Measurements from ENCODE around the gene GDA.

The GDA gene

DNA sequence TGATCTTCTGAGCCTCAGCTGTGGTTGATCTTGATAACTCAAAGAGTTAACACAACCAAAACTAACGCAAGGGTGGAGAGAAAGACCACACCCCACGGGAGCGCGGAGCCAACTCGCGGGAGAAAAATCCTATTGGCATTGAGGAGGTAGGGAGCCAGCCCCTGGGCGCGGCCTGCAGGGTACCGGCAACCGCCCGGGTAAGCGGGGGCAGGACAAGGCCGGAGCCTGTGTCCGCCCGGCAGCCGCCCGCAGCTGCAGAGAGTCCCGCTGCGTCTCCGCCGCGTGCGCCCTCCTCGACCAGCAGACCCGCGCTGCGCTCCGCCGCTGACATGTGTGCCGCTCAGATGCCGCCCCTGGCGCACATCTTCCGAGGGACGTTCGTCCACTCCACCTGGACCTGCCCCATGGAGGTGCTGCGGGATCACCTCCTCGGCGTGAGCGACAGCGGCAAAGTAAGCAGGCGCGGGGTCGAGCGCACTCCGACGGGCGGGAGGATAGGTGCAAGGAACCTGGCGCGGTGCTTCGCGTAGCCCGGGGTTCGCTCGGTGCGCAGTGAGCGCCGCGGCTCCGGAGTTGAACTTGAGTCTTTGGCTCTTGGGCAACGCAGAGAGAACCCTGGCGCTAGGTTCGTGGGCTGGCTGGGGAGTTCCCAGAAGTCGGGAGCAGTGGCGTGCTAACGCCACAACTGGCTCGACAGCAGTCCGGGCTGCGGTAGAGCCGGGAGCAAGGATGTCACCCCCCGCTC, at the start of gene GDA:
Gene GDA (plus strand): TSS at position 210 of the 745 bp plus-strand sequence. CDS start 120 bp downstream, at position 330.
- no peak for DNase-seq (ENCODE audit: low read depth in 2 of 2)

DNA sequence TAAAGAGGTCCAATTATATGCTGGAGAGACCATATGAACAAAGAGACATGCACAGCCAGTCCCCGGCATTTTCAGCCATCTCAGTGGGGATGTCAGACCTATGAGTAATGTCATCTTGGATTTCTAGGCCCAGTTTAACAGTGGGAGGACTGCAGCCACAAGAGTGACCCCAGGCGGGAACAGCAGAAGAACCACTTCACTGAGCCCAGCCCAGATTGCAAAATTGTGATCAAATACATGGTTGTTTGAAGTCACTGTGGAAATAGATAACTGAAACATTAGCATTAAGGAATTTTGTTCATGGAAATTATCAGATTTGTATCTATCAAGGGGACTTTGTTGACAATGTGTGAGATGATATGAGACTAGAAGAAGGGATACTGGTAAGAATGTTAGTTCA, 46.7 kb upstream of the GDA start:
- DNase-seq (ENCODE audit: low read depth in 2 of 2), result no peak

DNA sequence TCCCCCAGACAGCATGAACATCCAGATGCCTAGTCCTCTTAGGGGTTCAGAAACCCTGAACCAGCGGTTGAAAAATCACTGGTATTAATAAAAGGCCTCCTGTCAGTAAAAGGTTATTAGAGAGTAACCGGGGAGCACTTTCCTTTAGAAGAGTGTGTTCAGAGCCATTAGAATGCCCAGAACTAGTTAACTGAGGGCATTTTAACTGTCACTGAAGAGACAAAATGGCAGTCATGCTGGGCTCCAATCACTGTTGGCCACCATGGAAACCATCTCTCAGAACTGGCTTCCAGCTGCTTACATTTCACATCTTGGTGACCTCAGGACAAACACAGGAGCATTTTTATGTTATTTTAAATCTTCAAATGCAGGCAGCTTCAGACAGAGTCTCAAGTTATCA, 36.2 kb upstream of the GDA start:
- DNase-seq (ENCODE audit: low read depth in 2 of 2), result no peak

DNA sequence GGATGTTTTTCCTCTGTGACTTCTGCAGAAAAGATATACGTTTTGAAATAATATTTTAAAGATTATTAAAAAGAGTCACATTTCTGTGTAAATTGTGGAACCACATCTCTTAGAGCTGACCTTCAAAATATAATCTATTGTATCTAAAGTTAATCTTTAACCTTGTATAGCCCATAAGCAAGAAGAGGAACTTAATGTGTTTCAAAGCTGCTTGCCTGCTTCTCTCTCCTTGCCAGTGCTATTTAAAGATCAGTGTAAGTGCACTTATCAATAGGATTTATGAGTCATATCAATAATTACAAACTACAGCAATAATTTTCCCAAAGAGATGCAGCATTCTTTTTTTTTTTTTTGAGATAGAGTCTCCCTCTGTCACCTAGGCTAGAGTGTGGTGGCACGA, 29.4 kb upstream of the GDA start:
- no peak for DNase-seq (ENCODE audit: low read depth in 2 of 2)

DNA sequence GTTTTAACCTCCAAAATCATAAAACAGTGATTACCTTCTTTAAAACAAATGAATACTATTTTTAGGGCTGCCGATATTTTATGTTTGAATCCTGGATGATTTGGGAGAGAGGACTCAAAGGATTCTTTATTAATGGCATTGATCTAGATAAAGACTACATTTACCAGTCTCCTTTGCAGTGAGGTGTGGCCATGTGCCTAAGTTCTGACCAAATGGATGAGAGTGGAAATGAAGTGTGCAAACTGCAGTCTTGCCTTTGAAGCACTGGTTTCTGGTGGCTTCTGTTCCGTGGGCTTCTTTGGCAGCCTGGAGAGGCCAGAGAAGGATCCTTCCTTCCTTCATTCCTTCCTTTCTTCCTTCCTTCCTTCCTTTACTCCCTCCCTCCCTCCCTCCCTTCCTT, 24.3 kb upstream of the GDA start:
- no peak for DNase-seq (ENCODE audit: low read depth in 2 of 2)

DNA sequence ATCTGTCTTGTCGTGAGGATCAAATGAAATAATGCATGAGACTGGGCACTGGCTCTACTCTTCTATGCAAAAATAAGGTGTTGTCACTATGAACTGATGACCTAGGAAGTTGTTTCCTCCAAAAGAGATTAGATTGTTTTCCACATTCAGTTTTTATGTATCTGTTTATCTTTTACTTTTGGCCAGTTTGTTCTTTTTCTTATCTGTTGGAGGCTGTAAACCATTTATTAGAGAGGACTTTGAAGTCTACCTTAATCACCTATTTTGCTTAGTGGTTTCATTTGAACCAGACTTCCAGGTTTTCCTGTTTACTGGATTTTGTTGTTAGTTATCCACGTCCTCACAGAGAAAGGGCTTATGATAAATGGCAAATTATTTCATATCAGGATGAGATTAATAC, 21.5 kb upstream of the GDA start:
- DNase-seq (ENCODE audit: low read depth in 2 of 2), result no peak

DNA sequence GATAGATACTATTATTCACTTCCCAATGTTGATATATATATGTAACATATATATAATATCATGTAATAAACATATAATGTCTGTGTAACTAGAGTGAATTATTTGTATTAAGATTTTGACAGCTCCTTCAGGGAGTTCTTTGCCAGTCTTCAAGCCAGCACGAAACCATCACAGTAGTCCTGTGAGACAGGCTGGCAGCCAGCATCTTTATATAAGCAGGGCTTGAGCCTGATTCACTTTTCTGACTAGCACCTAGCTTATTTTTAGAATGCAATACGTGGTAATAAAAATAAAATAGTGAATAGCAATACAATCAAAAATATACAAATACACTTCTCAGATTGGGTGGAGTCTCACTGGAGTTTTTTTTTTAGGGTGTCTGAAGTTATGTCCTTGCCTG, 20.7 kb upstream of the GDA start:
- no peak for DNase-seq (ENCODE audit: low read depth in 2 of 2)

DNA sequence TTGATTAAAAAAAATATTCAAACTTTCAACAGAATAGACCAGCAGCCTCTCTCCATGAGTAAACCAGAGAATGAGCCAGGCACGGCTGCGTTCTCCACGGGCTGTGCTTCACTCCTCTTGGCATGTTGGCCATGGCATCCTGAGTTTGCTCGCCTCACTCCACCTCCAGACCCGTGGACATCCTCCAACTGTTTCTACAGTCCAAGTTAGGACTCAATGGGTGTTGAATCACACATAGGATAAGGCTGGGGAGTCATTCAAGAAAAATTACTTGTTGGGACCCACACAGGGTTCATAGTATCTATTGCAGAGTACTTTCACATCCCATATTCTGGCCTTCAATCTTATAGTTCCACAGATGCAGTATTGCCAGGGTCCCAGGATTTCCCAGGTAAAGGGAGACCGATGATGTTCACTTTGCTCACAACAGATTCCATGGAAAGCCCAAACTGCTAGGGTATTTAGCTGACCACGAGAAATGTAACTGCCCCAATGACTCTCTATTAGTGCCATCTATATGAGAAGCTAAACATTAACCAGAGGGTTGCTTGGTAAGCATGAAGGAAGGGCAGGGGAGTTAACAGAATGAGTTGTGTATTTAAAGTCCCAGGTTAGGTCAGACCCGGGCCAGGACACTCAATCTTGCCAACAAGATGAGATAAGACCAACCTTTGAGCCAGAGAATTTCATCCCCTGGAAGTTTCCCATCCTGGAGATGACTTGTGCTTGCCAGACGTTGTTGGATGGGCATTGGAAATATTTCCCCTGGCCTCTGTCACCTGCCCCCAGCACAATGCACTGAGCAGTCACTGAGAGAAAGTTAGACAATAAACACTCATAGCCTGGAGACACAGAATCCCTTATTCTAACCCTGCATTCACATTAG, 19.7 kb upstream of the GDA start:
- no peak for DNase-seq (ENCODE audit: low read depth in 2 of 2)

DNA sequence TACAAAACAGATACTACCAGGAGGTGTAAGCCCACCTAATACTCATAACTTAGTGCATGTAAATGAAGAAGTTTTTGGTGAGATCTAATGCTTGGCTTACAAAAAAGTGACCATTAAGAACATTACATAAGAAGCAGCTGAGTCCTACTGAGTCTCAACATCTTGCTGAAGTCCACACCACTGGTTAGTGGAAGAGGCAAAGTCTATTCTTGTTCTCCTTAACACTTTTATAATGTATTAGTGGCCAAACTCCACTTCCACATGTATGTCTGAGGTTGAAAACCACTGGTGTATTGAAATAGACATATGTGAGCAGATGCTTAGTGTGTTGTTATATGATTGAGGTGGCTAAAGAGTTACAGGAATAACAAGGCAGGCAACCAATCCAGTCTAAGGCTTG, 18.9 kb upstream of the GDA start:
- no peak for DNase-seq (ENCODE audit: low read depth in 2 of 2)

DNA sequence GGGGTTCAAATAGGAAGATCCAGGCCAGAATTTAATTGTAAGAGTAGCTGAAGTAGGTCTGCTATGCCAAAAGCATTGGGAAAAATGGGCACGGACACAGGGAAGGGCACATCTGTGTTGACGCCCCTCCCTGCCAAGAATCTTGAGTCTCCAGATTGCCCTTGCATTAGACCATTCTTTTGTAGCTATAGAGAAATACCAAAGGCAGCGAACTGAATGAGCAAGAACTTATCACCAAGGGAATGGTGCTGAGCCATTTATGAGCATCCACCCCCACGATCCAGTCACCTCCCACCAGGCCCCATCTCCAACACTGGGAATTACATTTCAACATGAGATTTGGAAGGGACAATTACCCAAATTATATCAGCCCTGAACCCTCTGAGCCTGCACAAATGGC, 18.0 kb upstream of the GDA start:
- DNase-seq (ENCODE audit: low read depth in 2 of 2), result no peak

DNA sequence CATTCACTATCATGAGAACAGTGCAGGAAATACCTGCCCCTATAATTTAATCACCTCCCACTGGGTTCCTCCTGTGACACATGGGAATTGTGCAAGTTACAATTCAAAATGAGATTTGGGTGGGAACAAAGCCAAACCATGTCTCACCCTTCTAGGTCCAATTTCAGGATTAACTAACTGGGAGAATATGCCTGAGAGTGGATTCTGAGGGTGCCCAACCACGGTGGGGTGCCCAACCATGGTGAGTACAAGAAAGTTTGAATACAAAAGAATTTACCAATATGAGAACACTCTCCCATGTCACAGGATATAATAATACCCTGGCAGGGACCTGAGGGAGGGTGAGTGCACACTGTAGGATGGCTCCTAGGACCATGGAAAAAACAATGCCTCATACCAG, 17.2 kb upstream of the GDA start:
- no peak for DNase-seq (ENCODE audit: low read depth in 2 of 2)

DNA sequence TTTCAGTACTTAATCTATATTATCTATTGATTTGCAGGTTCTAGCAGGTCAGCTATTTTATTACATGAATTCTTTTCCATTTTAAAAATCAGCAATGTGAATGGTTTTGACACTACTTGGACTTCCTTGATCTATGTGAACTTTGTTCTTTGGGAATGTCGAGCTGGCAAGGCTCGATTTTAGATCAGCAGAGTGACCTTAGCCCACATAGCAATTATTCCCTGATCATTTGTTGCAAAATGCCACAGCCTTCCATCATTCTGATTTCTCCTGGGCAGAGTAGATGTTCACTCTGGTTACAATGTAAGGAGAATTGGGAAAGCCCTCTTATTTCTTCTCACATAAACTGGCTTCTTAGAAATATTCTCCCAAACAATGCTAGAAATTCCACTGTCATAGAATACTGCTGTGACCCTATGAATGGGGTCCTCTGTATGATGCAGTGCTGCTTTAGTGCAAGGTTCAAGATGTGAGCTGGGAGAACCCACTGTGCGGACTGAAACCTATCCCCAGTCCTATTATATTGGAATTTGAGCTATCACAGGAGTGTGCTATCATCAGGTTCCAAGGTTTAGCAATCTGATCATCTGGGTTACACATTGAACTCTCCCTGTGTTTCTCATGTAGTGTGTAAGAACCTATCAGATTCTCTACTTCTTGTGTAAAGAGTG, 15.7 kb upstream of the GDA start:
- DNase-seq (ENCODE audit: low read depth in 2 of 2), result no peak

DNA sequence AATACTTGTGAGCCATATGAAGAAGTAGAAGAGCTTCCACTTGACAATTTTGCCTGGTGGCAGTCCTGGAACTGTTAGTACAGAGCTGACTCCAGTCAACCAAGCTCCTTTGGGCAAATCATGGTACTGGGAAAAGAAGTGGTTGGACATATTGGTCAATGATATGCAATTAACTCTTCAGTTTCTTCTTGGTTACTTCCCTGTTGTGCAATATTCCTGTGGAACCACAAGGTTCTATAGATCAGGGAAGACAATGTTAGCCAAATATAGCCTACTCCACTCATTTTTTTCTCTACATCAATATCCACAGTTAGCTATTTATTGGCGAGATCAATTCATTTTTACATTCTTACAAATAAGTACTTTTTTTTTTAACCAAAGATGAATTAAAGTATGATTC, 14.4 kb upstream of the GDA start:
- no peak for DNase-seq (ENCODE audit: low read depth in 2 of 2)

DNA sequence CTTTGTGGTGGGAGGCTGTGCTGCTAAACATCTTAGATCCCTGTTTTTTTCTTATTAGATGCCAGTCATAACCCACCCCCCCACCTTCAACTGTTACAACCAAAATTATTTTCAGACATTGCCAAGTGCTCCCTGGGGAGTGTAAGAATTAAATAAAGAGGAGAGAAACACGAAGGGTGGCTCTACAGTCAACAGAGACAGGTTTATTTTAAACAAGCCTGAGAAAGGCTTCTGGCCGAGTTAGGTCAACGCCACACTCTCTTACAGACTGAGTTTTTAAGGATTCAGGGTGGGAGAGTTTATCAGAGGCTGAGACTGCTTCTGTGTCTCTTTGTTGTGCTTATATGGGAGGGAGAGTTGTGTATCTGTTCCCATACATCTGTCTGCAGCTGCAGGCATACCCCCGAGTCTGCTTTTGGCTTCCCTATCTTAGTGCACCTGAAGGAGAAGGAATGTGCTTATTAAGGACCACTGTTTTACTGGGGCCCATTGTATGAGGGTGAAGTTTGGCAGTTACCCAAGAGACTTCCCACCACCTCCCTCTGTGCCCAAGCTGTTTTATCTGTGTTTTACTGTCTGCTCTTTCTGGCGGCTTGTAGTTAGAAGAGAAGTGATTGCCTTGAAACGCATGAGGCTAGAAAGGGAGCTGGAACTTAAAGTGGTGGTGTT, 11.4 kb upstream of the GDA start:
- DNase-seq (ENCODE audit: low read depth in 2 of 2), result no peak

DNA sequence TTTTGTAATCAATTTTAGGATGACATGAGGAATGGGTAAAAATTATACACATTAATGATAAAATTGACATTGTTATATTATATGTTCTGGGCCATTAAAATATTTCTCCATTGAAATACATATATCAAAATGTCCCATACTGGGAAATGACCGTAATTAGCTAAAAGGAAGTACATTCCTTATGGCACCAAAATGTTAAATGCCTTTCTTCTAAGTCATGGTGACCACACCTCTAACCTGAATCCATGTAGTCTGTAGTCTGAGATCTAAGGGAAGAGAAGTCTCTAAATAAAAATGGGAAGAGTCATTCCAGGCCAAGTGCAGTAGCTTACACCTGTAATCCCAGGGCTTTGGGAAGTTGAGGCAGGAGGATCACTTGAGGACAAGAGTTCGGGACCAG, 10.0 kb upstream of the GDA start:
- DNase-seq (ENCODE audit: low read depth in 2 of 2), result no peak

DNA sequence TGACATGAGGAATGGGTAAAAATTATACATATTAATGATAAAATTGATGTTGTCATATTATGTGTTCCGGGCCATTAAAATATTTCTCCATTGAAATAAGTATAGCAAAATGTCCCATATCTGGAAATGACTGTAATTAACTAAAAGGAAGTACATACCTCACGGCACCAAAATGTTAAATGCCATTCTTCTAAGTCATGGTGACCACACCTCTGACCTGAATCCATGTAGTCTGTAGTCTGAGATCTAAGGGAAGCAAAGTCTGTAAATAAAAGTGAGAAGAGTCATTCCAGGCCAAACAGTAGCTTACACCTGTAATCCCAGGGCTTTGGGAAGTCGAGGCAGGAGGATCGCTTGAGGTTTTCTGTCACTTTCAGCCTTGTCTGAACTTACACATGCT, 8.7 kb upstream of the GDA start:
- no peak for DNase-seq (ENCODE audit: low read depth in 2 of 2)

DNA sequence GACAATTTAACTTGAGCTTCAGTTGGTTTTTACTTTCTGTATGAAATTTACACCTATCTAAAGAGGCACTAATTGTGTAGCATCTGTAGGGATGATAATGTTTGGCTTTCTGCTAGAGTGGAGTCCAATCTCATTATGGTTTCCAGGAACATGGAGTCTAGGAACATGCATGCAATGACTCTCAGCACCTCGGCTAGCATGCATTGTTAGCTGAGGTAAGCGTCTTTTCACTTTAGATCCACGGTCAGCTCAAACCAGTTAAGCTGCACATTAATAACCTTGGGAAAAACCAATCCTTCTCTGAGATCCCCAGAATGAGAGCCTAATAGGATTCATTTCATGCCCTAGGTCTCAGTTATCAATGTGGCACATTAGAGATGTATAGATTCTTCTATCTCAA, 7.8 kb upstream of the GDA start:
- DNase-seq (ENCODE audit: low read depth in 2 of 2), result no peak

DNA sequence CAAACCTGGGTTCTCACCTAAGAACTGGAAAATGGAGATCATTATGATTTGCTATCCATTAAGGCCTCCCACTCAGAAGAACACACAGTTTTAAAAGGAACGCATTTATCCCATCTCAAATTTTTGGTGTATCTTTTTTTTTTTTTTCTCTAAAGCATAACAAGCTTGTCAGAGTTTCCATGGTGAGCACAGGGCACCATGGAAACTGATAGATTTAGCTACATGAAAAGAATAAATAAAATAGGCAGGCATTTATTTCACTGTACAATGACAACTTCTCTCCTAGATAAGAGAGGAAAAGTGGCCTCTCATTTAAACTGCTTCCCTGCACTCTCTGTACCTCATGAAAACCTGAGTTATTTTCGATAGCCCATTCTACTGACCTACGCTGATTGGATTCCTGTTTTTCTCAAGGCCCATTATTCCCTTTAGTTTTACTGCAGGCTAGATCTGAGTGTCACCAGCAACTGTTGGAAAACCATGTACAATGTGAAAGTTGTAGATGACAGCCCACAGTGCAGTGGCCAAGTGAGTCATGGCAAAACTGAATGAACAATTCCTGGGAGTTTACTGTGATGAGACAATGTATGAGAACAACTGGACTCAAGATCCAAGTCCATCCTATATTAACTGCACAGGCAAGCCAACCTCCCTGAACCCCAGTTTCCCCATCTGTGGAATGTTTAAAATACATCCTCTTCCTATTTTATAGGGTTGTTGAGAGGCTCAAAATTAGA, 4.3 kb upstream of the GDA start:
- DNase-seq (ENCODE audit: low read depth in 2 of 2), result no peak

DNA sequence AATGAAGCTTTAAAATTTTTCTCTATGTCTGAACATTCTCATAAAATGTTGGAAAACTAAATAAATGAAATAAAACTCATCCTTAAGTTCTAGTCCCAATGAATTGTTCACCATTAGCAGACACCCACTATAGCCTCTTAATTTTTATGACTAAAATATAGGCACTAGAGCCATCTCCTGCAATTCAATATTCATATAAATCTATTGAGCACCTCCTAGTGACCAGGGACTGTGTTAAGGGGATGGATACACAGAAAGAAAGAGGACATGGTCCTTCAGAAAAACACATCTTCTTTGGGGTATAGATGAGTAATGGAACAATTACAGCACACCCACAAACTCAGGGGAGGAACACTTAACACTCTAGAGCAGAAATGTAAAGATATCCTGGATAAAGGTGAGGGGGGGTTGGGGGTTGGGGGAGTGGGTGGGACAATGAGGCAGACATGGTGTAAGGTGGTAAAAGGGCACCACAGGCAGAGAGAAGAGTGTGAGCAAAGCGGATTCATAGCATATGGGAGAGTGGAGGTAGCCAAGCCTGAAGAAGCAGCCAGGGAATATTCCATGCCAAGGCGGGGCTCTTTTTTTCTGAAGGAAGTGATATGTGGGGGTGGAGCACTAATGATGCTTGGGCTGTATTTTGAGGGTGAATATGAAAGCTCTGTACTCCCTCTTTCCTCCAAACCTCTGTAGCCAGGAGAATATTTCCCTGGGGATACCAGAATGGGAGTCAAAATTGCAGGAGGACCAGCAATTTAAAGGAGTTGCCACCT, 3.3 kb upstream of the GDA start:
- no peak for DNase-seq (ENCODE audit: low read depth in 2 of 2)

DNA sequence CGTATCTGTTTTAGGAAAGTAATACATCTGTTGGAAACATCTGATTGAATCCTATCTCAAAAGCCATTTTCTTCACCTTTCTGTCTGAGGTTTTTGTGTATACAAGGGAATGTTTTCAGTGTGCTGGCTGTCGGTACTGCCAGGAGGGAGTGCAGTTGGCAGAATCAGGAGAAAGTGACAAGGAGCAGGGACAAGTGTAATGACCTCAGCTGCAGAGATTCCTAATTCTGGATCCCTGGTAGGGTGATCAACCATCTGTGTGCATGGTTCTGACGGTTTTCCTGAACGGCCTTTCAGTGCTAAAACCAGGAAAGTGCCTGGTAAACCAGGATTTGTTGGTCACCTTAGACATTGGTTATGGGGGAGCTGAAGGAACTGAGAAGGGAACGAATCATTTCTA, 1.6 kb upstream of the GDA start:
- DNase-seq (ENCODE audit: low read depth in 2 of 2), result no peak

DNA sequence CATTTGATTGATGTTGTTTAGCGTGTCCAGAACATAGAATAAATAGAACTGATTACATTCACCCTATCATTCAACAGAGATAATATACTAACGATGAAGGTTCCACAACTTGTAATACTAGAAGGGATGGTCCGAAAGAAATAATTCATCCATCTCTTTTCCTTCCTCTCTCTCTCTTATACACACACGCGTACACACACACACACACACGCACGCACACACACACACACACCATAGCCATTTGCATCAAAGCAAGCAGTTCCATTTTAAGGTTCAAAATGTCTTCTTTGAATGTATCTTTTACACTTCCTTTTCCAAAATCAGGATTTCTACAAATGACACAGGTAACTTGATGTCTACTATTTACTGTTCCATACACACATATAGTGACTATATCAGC, 887 bp downstream of the GDA start:
- DNase-seq (ENCODE audit: low read depth in 2 of 2), result no peak
